HG03095 (cell line): ENCODE results near the gene FRMD8.

Source experiments
- ATAC-seq: cut with Tn5 transposase; IDR thresholded peaks from one replicate; pipeline ENCODE4 v1.9.1; 2021; ENCODE audit warnings: moderate library complexity; ENCODE audit not compliant: unreplicated experiment

FRMD8 gene

GRCh38 chr11:65375012-65375411 is 11.4 kb upstream of the FRMD8 start:
- ATAC-seq, result no peak

DNA sequence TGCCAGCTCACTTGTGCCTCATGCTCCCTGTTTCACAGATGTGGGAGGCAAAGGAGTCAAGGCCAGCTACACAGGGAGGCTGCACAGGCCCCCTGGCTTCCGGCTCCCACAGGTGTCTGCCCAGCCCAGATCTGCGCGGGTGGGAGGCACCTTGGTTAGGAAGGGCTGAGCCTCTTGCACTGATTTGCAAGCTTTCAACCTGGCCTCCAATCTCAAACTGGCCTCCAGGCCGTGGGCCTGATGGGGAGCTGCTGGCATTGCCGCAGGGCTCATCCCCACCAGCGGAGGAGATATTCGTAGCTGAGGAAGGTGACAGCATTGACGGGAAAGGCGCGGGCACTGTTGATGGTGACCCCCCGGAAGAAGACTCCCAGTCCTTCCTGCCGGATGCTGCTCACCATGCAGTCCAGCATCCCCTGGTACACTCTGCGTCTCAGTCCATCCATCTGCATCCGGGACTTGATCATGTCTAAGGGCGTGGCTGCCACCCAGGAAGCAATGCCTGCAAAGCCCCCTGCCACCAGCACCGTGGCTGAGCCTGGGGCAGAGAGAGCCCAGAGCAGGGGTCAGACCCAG is 10.2 kb upstream of the FRMD8 start:
- no peak for ATAC-seq

DNA sequence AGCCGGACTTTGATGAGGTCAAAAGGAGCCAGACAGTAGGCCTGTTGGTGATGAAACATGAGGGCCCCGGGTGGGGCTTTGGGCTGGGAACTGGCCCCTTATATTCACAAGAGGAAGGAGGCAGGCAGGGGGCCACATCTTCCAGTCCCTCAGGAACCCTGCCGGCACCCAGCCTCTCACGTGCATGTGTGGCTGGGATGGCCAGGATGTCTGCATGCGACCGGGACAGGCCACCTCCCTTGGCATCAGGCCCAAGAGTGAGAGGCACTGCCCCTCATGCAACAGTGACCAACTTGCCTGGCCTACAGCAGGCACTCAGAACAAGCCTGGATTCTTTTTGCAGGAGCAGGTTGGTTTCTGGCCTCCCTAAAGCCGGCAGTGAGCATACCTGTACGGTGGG is 9.4 kb upstream of the FRMD8 start:
- ATAC-seq, result no peak

- ATAC-seq, result no peak
These were observed 8.7 kb upstream of the FRMD8 start for GRCh38 chr11:65377777-65378176.

GRCh38 chr11:65378208-65378927 is 8.1 kb upstream of the FRMD8 start:
- no peak for ATAC-seq

GRCh38 chr11:65378928-65379638 is 7.4 kb upstream of the FRMD8 start:
- no peak for ATAC-seq

- no peak for ATAC-seq
These were observed 6.6 kb upstream of the FRMD8 start for GRCh38 chr11:65379698-65380459.

DNA sequence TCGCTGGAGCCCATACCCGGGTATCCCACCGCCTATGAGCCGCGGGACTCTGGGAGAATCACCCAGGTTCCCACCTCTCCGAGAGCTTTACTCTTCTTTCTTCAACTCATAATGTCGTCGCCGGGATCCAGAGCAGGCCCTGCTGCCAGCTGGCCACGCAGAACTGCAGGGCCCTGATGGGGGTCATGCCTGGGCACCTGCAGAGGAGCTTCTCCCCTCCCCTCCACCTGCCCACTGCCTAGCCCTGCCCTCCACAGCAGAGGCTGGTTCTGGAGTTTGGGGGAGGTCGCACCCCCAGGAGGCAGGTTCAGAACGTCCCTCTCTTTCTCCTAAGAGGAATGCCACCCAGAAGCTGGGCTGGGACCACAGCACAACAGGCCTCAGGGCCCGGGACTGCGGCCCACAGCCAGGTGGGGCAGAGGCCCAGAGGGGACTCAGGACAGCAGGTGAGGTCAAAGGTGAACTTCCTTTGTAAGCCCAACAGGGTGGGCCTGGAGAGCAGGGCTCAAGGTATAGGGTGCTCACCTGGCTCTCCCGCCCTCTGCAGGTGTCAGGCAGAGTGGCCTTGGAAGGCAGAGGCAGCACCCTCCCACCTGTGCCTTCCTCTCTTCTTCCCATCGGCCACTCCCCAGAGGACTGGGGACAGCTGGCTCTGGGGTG is 5.8 kb upstream of the FRMD8 start:
- ATAC-seq, result no peak

GRCh38 chr11:65381716-65382032 is 4.8 kb upstream of the FRMD8 start:
- peak; percentile 4 for ATAC-seq

GRCh38 chr11:65382033-65382803 is 4.2 kb upstream of the FRMD8 start, which contains the start of gene SLC25A45:
SLC25A45 (minus strand) TSS chr11:65382646; CDS start chr11:65381951, 695 bp downstream.
- peak; percentile 54 for ATAC-seq

DNA sequence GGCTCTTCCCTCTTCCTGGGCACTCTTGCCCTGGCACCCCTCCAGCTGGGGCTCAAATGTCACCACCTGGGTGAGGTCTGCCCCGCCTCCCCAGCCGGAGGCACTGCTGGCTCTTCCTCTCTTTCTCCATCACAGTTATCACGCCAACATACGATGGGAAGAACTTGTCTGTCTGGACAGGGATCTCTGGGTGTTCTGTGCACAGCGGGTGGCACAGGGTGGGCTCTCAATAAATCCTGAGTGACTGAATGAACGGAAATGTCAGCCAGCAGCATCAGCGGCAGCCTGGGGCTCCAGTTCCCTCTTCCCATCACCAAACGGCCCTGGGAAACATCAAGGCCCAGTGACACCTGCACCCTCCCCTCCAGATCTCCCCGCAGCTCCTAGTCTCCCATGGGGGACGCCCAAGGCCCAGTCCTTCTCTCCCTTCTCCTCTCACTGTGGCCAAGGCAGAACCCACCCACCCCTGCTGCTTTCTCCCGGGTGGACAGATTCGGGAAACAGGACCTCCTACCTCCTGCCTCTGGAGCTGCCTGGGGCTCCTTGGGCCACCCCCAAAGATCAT is 3.6 kb upstream of the FRMD8 start:
- no peak for ATAC-seq

DNA sequence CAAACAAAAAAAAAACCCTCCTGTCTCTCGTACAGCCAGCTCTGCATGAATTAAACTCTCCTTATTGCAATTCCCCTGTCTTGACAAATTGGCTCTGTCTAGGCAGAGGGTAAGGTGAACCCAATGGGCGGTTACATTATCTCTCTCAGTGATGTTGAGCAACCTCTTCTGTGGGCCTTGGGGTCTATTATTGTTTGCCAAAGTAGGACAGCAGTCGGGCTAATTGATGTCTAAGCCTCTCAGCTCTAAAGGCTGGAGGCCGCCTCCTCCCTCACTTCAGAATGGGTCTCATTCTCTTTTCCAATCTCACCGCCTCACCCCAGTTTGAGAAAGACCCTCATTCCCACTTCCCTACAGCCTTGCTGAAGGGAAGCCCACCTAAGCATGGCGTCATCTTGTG is 2.7 kb upstream of the FRMD8 start:
- no peak for ATAC-seq

DNA sequence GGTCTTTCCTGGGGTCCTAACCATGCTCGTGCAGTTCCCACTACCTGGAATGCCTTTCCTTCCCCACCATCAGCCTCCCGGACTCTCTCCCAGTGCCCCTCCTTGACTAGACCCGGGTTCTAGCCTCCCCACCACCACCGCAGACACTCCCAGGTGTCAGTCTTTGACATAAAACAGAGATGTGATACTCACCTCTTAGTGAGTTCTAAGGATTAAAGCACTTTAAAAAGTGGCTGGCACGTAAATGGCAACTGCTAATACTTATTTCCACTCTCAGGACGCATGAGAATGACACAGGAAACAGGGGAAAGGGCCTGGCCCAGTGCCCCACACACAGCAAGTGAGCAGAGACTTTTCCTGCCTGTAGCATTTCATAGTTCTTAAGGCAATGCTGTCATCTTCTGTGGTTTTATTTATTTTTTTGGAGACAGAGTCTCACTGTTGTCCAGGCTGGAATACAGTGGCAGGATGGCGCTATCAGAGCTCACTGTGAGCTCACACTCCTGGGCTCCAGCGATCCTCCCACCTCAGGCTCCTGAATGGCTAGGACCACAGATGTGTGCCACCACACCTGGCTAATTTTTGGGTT is 2.0 kb upstream of the FRMD8 start:
- ATAC-seq, result no peak

DNA sequence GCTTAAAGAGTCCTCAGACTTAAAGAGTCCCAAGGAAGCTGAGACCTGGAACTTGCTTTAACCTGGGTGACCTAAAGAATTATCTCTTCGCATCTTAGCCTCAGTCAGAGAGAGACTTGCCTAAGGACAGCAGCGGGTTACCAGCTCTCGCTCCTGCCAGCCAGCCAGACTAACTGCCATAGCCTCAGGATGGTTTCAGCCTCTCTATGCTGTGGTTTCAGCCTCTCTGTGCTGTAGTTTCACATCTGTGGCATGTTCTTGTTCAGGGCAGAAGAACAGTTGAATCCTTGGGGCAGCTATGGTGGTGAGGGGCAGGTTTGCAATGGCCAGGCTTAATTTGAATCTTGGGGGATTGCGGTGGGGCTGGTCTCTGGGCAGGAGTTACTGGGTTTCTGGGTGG is 2.3 kb downstream of the FRMD8 start:
- no peak for ATAC-seq

- no peak for ATAC-seq
These were observed 3.0 kb downstream of the FRMD8 start for GRCh38 chr11:65389294-65389980.

- ATAC-seq, result no peak
These were observed 3.9 kb downstream of the FRMD8 start for GRCh38 chr11:65390099-65390941.

GRCh38 chr11:65390996-65391395 is 4.6 kb downstream of the FRMD8 start:
- ATAC-seq, result no peak

- no peak for ATAC-seq
These were observed 5.9 kb downstream of the FRMD8 start for GRCh38 chr11:65392186-65392829.
